Activated B cell treated with CpG ODN at 0.5 μM for 24 hours (primary cell): ENCODE results near the gene HDAC9. TPM values are rescaled to one million over a fixed set of nuclear protein-coding genes. Genes with fewer than 3 reads are reported as not detected.

Experiments
- ATAC-seq: fragments of 200-7000 bp; cut with Tn5 transposase; one replicate; pipeline ENCODE4 v1.10.0; 2021; ENCODE audit warnings: low read depth, mild to moderate bottlenecking, moderate library complexity
- CTCF ChIA-PET: fragments of 350-600 bp; sonication (Branson Sonifier 250); formaldehyde crosslinking; loops from one replicate; lab custom pipeline; 2021; ENCODE audit warnings: antibody characterized with exemption; lab: Charles Lee
- POLR2A ChIA-PET: fragments of 350-600 bp; sonication (Branson Sonifier 250); formaldehyde crosslinking; loops from one replicate; lab custom pipeline; 2021; ENCODE audit warnings: antibody characterized with exemption; lab: Charles Lee
- DNase-seq: peaks from one replicate; pipeline ENCODE4 v3.0.0; 2022
- H3K27ac Mint-ChIP-seq: one replicate; pipeline ENCODE4 v1.8.0; 2020; ENCODE audit warnings: mixed read lengths
- H3K27me3 Mint-ChIP-seq: one replicate; pipeline ENCODE4 v1.8.0; 2021; ENCODE audit warnings: mixed read lengths
- H3K36me3 Mint-ChIP-seq: one replicate; pipeline ENCODE4 v1.8.0; 2021; ENCODE audit warnings: low read depth, mixed read lengths
- H3K4me1 Mint-ChIP-seq: one replicate; pipeline ENCODE4 v1.8.0; 2021; ENCODE audit warnings: mixed read lengths
- H3K4me3 Mint-ChIP-seq: one replicate; pipeline ENCODE4 v1.8.0; 2020; ENCODE audit warnings: mild to moderate bottlenecking, mixed read lengths
- H3K9me3 Mint-ChIP-seq: one replicate; pipeline ENCODE4 v1.8.0; 2020; ENCODE audit warnings: mixed read lengths
- intact Hi-C: fragments of 100-400 bp; cut with micrococcal nuclease; formaldehyde crosslinking; loops from one replicate; pipeline ENCODE4 v1.15.1; 2024
- total RNA-seq: library from RNA; stranded (reverse); gene quantifications from 2 replicates; pipeline ENCODE4 v1.2.3, GENCODE V29; 2022
- TF ChIP-seq, protein P1 (sequence below): fragments of 200-600 bp; IDR thresholded peaks from one replicate; pipeline ENCODE4 v1.8.0; 2022; ENCODE audit warnings: antibody characterized with exemption, mild to moderate bottlenecking

HDAC9 gene
- total RNA-seq, 1 donor from 2014 or later, result 149 TPM

GRCh38 chr7:18593602-18594279 is 98.2 kb downstream of the HDAC9 start:
- TF ChIP-seq, protein P1, sequence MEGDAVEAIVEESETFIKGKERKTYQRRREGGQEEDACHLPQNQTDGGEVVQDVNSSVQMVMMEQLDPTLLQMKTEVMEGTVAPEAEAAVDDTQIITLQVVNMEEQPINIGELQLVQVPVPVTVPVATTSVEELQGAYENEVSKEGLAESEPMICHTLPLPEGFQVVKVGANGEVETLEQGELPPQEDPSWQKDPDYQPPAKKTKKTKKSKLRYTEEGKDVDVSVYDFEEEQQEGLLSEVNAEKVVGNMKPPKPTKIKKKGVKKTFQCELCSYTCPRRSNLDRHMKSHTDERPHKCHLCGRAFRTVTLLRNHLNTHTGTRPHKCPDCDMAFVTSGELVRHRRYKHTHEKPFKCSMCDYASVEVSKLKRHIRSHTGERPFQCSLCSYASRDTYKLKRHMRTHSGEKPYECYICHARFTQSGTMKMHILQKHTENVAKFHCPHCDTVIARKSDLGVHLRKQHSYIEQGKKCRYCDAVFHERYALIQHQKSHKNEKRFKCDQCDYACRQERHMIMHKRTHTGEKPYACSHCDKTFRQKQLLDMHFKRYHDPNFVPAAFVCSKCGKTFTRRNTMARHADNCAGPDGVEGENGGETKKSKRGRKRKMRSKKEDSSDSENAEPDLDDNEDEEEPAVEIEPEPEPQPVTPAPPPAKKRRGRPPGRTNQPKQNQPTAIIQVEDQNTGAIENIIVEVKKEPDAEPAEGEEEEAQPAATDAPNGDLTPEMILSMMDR, result no peak
- no peaks in the 10 kb centered on the region for H3K9me3 Mint-ChIP-seq
- ChIA-PET POLR2A (interaction anchor here (0.5 to 1.2 kb wide), 2 partner anchors 27 to 53 kb away, joined by 3 to 4 read pairs; no protein-coding TSS in a partner anchor), CTCF (interaction anchor here (0.9 to 1.5 kb wide), 4 partner anchors 15 to 242 kb away, joined by 3 to 4 read pairs (median 4); no protein-coding TSS in a partner anchor)
- H3K4me1 Mint-ChIP-seq, result peaks cover 28% of the 10 kb centered on the region
- no peak for ATAC-seq
- H3K27ac Mint-ChIP-seq, result peak overlapping the region; percentile 67
- DNase-seq, result no peak
- intact Hi-C loops, result loop anchor here (5.0 to 10.0 kb wide), 2 partner anchors 74 to 461 kb away; no protein-coding TSS in a partner anchor
- no peak overlapping the region for H3K4me3 Mint-ChIP-seq
- peaks cover 67% of the 10 kb centered on the region for H3K36me3 Mint-ChIP-seq
- H3K27me3 Mint-ChIP-seq, result no peaks in the 10 kb centered on the region

DNA sequence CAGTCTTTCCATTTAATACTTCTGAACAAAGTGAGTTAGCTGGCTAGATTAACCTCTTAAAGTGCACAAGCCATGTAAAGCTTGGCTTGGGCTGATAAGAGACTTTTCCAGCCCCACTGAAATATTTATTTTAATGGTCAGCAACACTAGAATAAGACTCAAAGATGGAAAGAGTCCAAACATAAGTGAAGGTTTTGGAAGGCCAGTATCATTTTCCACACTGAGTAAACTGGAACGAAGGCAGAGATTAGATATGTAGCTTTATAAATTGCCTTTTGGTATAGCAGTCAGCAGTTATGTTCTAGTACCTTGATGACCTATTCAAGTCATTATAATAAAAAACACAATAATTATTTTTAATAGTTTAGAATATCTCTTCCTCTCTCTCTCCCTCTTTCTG is 102.2 kb downstream of the HDAC9 start:
- Mint-ChIP-seq H3K4me3 (no peak overlapping the region), H3K27me3 (no peaks in the 10 kb centered on the region), H3K4me1 (peaks cover 10% of the 10 kb centered on the region), H3K27ac (no peak overlapping the region), H3K36me3 (peaks cover 81% of the 10 kb centered on the region), H3K9me3 (peaks cover 27% of the 10 kb centered on the region)
- intact Hi-C loops, result loop anchor here (5.0 to 10.0 kb wide), 2 partner anchors 35 to 457 kb away; no protein-coding TSS in a partner anchor
- TF ChIP-seq, protein P1, result no peak
- DNase-seq, result no peak
- ChIA-PET CTCF (no interaction called here), POLR2A (no interaction called here)
- no peak for ATAC-seq

GRCh38 chr7:18607025-18607424 is 111.5 kb downstream of the HDAC9 start:
- ATAC-seq (no peak), DNase-seq (no peak)
- intact Hi-C loops, result no loop called here
- Mint-ChIP-seq H3K36me3 (peaks cover 68% of the 10 kb centered on the region), H3K4me3 (no peak overlapping the region), H3K27ac (no peak overlapping the region), H3K4me1 (no peaks in the 10 kb centered on the region), H3K27me3 (no peaks in the 10 kb centered on the region), H3K9me3 (peaks cover 28% of the 10 kb centered on the region)
- TF ChIP-seq, protein P1, result no peak
- POLR2A ChIA-PET, result no interaction called here
- CTCF ChIA-PET, result interaction anchor here (0.7 to 2.0 kb wide), 4 partner anchors 36 to 255 kb away, joined by 3 to 7 read pairs (median 4); no protein-coding TSS in a partner anchor

DNA sequence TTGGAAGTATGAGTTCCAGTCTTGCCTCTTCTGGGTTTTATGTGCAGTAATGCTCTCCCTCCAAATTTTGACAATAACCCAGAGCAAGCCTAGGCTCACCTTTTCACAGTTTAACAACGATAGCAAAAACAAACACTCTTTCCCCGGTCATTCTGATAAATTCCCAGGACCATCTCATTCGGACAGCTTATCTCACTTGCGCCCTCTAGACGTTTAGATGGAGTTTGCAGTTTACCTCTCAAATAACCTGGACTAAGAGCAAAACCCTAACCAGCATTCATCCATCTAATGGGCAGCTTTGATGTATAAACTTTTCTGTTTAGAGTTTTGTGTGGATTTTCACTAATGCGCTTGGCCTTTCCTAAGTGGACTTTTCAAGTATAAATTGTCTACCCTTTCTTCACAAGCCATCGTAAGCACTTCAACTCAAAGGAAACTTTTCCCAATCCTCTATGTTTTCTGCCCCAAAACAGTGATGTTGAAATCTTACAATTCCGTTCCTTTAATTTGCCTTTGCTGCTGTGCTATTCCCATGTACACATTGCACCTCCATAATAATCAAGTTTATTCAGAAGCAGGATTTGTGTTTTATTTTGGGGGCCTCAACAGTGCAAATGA is 114.9 kb downstream of the HDAC9 start:
- DNase-seq, result no peak

More for the DNA sequence above, 114.9 kb downstream of the HDAC9 start:
- TF ChIP-seq, protein P1, result no peak
- ChIA-PET CTCF (interaction anchor here (0.6 to 3.5 kb wide), 10 partner anchors 19 to 258 kb away, joined by 3 to 27 read pairs (median 3); no protein-coding TSS in a partner anchor), POLR2A (interaction anchor here (1.0 kb wide), 1 partner anchor 258 kb away, joined by 3 read pairs; no protein-coding TSS in a partner anchor)
- H3K4me3 Mint-ChIP-seq, result no peak overlapping the region
- no peak overlapping the region for H3K27ac Mint-ChIP-seq
- peaks cover 60% of the 10 kb centered on the region for H3K36me3 Mint-ChIP-seq
- H3K27me3 Mint-ChIP-seq, result no peaks in the 10 kb centered on the region
- intact Hi-C loops, result loop anchor here (1.0 to 5.0 kb wide), 5 partner anchors 18 to 258 kb away; partner anchors contain the start of gene HDAC9
- H3K9me3 Mint-ChIP-seq, result peaks cover 2% of the 10 kb centered on the region
- peak; percentile 37 for ATAC-seq
- H3K4me1 Mint-ChIP-seq, result peaks cover 4% of the 10 kb centered on the region
